Measurements from ENCODE around the gene ARAP1.

DNA sequence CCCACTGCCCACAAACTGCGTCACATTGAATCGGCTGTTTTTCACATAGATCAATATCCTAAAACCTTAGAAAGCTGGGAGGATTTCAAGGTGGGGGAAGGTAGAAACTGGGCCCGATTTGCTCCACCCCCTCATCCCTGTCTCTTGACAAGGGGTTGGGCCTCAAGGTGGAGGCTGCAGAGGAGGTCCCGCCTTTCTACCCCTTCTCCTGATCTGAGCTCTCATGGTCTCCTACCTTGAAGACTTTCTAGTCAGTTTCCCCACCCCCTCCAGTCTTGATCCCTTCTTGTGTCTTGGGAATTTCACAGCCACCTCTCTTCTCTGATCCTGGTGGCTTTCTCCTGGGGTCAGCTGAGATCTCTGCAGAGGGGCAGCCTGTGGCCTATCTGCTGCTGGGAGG, 46.2 kb upstream of the ARAP1 start:
- TF ChIP-seq, protein P1, sequence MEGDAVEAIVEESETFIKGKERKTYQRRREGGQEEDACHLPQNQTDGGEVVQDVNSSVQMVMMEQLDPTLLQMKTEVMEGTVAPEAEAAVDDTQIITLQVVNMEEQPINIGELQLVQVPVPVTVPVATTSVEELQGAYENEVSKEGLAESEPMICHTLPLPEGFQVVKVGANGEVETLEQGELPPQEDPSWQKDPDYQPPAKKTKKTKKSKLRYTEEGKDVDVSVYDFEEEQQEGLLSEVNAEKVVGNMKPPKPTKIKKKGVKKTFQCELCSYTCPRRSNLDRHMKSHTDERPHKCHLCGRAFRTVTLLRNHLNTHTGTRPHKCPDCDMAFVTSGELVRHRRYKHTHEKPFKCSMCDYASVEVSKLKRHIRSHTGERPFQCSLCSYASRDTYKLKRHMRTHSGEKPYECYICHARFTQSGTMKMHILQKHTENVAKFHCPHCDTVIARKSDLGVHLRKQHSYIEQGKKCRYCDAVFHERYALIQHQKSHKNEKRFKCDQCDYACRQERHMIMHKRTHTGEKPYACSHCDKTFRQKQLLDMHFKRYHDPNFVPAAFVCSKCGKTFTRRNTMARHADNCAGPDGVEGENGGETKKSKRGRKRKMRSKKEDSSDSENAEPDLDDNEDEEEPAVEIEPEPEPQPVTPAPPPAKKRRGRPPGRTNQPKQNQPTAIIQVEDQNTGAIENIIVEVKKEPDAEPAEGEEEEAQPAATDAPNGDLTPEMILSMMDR (IDR thresholded peaks at IDR 0.05): no peak
- TF ChIP-seq POLR2A (IDR thresholded peaks at IDR 0.05): no peak
